GM18520 (cell line): ENCODE results near the gene FYCO1.

Source experiments
- ATAC-seq: cut with Tn5 transposase; IDR thresholded peaks from one replicate; pipeline ENCODE4 v1.9.1; 2021; ENCODE audit not compliant: unreplicated experiment

FYCO1 gene

DNA sequence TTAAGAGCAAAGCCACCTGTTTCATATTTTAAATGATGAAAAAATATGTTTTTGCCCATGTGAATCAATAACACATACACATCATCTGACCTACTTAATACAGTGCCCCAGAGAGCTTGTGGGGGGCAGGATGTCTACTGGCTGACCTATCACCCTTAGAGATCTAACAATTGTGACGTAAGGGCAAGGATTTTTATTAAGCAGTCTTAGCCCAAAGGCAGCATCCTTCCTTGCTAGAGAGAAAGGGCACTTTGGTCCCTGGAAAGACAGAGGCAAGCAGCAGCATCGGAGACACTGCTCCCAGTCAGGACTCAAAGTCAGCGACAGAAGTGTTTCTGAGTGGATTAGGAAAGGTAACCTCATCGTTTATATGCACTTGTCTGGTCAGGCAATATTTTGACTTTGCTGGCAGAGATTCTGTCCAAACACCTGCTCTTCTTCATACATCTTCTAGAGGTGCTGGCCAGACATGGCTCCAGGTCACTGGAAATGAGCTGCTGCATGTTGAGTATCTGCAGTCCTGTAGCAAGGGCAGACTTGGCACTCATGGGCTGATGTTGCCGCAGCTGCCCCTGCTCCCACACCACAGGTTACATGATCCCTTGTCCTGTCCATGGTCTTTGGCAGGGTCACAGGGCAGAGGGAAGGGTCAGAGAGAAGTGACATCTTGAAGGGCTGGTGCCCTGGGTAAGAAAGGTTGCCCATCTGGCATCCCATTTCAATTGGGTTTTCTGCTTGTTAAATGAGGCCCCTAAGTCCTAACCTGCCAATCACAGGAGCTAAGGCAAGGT lies 50.6 kb downstream of the FYCO1 start:
- no peak for ATAC-seq

DNA sequence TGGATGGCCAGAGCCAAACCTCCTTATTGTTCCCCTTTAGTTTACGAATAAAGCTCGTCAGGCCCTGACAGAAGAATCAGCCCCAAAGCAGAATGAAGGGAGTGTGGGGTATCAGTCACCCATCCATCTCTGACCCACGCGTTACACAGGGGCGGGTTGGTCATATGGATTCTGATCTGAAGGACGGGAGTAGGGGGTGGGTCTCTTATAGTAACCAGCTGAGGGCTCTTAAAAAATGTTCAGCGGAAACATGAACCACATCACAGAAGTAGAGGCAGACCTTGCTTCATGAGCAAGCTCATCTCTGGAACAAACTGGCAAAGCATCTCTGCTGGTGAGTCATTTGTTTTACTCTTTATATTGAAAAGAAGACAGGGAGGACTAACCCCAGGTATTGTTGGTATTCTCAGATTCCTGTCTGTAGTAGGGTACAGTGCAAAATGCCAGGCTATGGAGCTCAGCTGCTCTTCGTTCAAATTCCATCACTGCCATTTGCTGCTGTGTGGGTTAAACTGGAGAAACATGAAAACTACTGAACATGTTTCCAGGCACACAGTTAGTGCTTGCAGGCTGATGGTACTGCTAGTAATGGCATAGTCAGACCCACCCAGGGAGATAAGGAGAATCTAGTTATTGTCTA lies 52.3 kb downstream of the FYCO1 start, which contains the start of gene CXCR6:
Gene CXCR6 (plus strand): TSS at position 258 of the 640 bp plus-strand sequence. CDS start 3,018 bp downstream, outside the sequence.
- ATAC-seq: no peak

- ATAC-seq: no peak
Observed at GRCh38 chr3:45942051-45942825, 53.4 kb downstream of the FYCO1 start.

- no peak for ATAC-seq
Observed at GRCh38 chr3:45940781-45941365, 54.8 kb downstream of the FYCO1 start.

DNA sequence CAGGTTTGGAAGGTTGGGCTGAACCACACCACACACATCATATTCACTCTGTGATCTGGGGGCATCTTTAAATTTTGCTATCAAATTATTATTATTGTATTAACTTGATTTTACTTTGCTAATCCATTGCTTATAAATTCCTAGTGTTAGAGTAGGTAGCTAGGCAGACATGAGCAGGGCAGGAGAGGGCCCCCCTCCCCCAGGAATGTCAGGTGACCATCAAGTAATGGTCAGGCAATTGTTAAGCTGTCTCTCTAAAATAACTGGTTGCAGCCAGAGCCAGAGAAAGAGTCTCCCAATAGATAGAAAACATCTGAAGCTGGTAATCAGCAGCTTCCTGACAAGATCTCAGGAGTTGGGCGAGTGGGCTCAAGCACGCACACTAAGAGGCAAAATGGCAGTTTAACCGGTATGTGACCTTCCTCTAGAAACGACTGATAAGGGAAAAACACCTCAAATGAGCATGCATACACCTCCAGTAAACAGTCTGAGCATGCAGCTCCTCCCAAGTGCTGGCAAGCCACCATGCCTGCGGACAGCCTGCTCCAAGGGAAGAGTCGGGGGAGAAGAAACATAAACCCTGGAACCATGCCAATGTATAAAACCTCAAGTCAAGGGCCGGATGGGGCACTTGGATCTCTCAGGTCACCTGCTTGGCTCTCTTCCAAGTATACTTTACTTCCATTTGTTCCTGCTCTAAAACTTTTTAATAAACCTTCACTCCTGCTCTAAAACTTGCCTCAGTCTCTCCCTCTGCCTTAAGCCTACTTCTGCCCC lies 55.4 kb downstream of the FYCO1 start:
- no peak for ATAC-seq

DNA sequence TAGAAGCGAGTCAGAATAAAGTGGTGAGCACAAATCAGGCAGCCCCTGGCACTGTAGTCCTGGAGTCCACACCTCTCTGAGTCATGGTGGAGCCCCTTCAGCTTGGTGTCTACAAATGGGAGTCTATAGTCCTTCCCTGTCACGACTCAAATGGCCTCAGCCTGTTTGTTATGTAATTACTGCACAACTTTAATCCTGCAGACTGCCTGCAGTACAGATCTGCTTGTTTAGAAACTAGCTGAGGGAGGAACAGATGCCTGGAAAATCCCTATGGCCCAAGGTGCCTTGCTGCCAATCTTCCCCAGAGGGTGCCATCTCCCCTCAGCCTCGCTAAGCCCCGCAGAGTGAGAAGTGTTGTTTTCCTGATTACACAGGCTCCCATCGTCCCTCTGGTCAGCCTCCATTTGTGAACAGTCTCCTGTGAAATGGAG lies 56.3 kb downstream of the FYCO1 start:
- ATAC-seq: no peak

DNA sequence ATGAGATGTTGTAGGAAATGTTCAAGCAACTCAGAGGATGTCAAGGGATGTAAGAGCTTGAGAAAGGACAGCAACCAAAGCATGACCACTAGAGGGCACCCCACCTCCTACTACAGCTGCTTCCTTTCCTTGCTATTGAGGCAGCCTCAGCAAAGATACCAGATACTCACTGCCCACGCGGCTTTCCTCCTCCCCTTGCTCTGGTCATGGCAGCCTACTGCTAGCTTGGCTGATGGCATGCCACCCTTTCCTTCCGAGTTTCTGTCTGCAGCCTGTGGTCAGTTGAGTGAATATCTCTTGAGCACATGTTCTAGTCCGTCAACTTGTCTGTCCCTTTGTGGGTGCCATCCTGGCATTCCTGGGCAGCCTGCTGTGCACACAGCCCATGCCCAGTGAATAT lies 56.8 kb downstream of the FYCO1 start:
- no peak for ATAC-seq

- ATAC-seq: no peak
Observed at GRCh38 chr3:45938043-45938435, 57.6 kb downstream of the FYCO1 start.

GRCh38 chr3:45937206-45938042 lies 58.2 kb downstream of the FYCO1 start:
- no peak for ATAC-seq

DNA sequence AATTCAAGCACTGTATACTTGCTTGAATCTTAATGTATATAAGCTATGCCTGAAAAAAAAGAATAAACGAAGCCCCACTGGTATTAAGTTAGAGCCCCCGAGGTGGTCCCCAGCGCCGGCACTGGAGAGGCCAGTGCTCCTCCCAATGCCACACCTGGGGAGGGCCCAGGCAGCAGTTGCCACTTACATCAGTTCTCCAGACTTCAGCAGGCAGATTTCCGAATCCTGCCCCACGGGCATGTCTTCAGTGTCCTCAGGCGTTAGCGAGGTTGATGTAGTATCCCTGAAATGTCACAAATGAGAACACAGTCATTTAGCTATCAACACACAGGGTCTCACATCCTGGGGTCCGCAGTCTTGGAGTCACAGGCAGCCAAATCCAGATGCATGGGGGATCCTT lies 59.4 kb downstream of the FYCO1 start:
- no peak for ATAC-seq

GRCh38 chr3:45933591-45933990 lies 62.0 kb downstream of the FYCO1 start:
- ATAC-seq: no peak

DNA sequence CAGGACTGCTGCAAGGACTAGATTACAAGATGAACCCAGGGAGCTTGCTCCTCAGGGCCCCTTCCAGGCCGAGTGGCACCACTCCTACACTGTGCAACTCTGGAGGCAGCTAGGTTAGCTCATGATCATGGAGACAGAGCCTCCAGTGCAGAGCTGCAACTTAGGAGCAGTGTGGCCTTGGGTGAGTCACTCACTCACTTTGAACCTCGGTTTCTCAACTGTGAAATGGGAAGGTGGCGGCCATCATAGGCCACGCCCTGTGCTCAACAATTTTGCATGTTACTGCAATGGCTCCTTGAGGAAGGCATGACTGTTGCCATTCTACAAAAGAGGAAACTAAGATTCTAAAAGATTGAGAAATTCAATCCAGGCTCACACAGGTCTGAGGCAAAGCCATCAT lies 63.5 kb downstream of the FYCO1 start:
- no peak for ATAC-seq

DNA sequence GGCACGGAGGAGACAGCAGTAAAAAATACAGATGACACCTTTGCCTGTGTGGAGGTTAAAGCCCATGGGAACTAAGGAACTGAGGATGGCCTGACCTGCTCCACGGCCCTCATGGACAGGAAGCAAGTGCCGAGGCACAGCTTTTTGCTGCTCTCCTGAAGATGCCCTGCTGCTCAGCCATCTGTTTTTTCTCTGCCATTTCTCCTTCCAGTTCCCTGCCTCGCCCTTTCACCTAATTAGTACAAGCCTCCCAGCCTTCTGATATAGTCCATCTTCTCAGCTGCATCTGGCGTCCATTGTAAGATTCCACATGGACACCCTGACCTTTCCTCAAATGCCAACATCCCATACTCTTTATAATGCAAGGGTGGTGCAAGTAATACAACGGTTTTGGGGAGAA lies 64.1 kb downstream of the FYCO1 start:
- ATAC-seq: no peak

DNA sequence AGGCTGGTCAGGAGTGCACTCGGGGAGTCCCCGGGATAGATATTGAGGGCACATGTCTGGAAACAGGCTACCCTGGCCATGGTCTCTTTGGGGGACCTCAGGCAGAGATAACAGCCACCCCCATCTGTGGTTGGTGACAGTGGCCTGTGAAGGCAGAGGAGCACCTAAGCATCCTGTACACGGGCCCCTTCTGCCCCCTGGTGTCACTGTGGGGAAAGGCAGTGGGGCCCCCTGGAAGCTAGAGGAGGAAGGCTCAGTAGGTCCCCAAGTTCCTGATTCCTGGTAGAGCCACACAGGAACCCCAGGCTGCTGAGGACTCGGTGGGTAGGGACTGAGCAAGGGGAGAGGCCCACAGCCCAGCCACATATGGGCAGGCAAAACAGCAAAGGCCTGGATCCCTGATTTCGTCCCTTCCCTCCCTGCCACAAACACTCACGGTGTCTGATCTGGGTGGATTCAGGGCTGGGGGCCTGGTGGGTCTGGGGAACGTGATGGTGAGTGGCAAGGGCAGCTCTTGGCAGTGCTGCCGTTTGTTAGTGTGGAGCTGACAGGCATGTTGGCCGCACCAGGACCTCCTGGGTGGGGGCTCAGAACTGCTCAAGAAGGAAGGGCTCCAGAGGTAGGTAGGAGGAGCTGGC lies 66.5 kb downstream of the FYCO1 start:
- no peak for ATAC-seq

- no peak for ATAC-seq
Observed at GRCh38 chr3:45927881-45928280, 67.7 kb downstream of the FYCO1 start.

- no peak for ATAC-seq
Observed at GRCh38 chr3:45923755-45924154, 71.9 kb downstream of the FYCO1 start.

GRCh38 chr3:45922950-45923590 lies 72.6 kb downstream of the FYCO1 start:
- no peak for ATAC-seq

DNA sequence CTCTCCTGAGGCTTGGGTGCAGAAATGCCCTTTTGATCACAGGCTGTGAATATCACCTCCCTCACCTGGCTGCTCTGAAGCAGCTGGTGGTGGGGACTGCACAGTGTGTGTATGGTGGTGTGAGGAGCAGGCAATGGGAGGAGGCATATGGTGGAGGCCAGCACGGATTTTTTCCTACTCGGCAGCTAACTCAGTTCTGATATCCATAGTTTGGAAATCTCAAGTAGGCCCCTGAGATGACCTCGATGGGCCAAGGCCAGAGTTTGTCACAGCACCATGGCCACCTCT lies 73.6 kb downstream of the FYCO1 start:
- no peak for ATAC-seq
